Measurements from ENCODE around the gene FILIP1L.

DNA sequence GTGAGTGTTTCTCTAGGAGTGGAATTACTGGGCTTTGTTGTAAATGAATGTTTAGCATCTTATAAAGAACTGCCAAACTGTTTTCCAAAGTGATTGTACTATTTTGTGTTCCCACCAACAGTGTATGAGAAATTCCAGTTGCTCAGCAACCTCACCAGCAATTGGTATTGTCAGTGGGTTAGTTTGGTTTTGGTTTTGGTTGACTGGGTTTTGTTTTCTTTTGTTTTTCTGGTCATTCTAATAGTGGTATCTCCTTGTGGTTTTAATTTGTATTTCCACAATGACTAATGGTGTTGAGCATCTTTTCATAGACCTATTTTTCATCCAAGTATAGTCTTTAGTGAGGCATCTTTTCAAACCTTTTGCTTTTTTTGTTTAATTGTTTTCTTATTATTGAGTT, 27.1 kb downstream of the FILIP1L start:
- TF ChIP-seq CTCF (IDR thresholded peaks at IDR 0.05), result no peak
- TF ChIP-seq POLR2AphosphoS5 (IDR thresholded peaks at IDR 0.05), result no peak

All from stomach (tissue), 4 donors.